ENCODE results near the gene SHH.

The SHH gene

DNA sequence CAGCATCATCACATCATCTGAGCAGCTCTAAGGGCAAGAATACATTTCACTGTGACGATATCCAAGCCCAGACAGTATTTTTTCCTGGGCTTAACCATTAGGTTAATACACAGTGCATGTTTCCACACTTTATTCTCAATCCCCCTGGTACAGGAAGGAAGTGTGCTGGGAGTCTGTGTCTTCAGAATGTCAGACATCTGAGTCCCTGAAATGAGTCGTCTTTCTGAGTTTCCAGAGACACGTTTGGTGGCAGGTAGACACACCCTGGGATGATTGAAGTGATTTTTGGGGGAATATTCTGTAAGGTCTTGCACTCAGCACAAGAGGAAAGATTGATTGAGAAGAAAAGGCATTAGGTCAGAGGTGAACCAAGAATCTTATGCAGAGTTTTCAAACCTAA, 13.1 kb upstream of the SHH start:
- TF ChIP-seq ZFX (IDR thresholded peaks at IDR 0.05): no peak
- TF ChIP-seq, protein P1, sequence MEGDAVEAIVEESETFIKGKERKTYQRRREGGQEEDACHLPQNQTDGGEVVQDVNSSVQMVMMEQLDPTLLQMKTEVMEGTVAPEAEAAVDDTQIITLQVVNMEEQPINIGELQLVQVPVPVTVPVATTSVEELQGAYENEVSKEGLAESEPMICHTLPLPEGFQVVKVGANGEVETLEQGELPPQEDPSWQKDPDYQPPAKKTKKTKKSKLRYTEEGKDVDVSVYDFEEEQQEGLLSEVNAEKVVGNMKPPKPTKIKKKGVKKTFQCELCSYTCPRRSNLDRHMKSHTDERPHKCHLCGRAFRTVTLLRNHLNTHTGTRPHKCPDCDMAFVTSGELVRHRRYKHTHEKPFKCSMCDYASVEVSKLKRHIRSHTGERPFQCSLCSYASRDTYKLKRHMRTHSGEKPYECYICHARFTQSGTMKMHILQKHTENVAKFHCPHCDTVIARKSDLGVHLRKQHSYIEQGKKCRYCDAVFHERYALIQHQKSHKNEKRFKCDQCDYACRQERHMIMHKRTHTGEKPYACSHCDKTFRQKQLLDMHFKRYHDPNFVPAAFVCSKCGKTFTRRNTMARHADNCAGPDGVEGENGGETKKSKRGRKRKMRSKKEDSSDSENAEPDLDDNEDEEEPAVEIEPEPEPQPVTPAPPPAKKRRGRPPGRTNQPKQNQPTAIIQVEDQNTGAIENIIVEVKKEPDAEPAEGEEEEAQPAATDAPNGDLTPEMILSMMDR (conservative IDR thresholded peaks at IDR 0.05): no peak
- H3K27ac ChIP-seq: no peak overlapping the region

GRCh38 chr7:155824227-155824886, 12.1 kb upstream of the SHH start:
- TF ChIP-seq ZFX (IDR thresholded peaks at IDR 0.05): no peak
- TF ChIP-seq, protein P1 (conservative IDR thresholded peaks at IDR 0.05): no peak
- no peak overlapping the region for H3K27ac ChIP-seq

DNA sequence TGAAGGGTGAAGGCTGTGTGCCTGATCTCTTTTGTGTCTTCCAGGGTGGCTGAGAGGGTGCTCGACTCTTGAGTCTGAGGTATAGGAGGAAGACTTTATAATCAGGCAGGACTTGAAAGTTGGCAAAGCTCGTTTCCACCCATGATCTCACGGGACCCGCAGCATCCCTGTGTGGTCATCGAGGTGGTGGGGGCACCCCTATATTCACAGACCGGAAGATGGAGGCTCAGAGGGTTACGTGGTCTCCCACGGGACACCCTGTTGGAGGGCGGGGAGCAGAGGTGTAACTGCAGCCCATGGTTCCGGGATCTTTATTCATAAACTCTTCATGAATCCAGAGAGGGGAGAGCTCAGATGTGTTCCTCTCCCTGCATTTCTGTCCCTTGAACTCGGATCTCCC, 9.6 kb upstream of the SHH start:
- no peak overlapping the region for H3K27ac ChIP-seq
- TF ChIP-seq, protein P1 (conservative IDR thresholded peaks at IDR 0.05): no peak

DNA sequence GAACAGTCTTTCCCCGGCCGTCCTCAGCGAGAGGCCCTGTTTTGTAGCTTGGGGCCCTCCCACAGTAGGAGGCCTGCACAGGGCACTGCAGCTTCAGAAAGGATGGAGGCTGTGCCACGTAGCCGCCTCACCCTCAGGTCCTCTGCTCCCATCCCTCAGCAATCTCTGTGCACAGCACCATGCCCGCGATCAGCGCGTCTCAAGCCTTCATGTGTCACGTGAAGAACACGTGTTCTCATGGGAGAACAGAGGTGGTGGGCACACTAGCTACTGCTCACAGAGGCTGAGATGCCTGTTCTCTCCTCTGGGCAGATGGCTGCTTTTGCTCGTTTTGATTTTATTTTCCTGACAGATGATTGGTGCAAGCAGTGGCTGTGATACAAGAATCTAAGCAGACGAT, 8.5 kb upstream of the SHH start:
- H3K27ac ChIP-seq: no peak overlapping the region
- TF ChIP-seq, protein P1 (conservative IDR thresholded peaks at IDR 0.05): no peak
- no peak for TF ChIP-seq ZFX (IDR thresholded peaks at IDR 0.05)

GRCh38 chr7:155820246-155820645, 8.0 kb upstream of the SHH start:
- H3K27ac ChIP-seq: no peak overlapping the region

DNA sequence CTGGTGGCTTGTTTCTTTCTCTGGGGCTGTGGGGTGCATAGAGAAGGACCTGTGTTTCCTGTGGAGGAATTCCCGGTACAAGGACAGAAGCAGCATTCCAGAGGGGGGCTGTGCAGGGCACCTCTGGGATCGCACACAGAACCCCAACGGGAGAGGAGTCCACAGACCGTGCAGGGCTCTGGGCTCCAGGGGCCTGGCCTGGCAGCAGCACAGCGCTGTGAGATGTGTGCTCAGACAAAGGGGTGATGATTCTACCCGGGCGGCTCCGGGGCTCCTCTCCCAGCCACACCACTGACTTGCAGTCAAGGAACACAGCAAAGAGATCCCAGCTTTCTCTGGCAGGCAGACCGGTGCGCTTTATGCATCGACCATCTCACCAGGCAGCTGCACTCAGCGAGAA, 6.9 kb upstream of the SHH start:
- no peak for TF ChIP-seq ZFX (IDR thresholded peaks at IDR 0.05)
- TF ChIP-seq, protein P1 (conservative IDR thresholded peaks at IDR 0.05): no peak
- H3K27ac ChIP-seq: no peak overlapping the region

More at GRCh38 chr7:155820246-155820645, 8.0 kb upstream of the SHH start:
- TF ChIP-seq ZFX (IDR thresholded peaks at IDR 0.05): no peak
- TF ChIP-seq, protein P1 (conservative IDR thresholded peaks at IDR 0.05): no peak

- H3K27ac ChIP-seq: no peak overlapping the region
- no peak for TF ChIP-seq ZFX (IDR thresholded peaks at IDR 0.05)
- TF ChIP-seq, protein P1 (conservative IDR thresholded peaks at IDR 0.05): no peak
These were observed 6.5 kb upstream of the SHH start for GRCh38 chr7:155818820-155819168.

Data from C4-2B (cell line).